PC-3 (cell line): Measurements from ENCODE around the gene PRXL2A. TPM values are rescaled to one million over a fixed set of nuclear protein-coding genes. Genes with fewer than 3 reads are reported as not detected.

Source experiments
- ATAC-seq: fragments of 200-7000 bp; cut with Tn5 transposase; 2 replicates; pipeline ENCODE4 v1.9.1; 2020; ENCODE audit warnings: mild to moderate bottlenecking, moderate library complexity
- BruUV-seq: library from RNA; stranded (reverse); fragments of 400-500 nt; replicated peaks from 2 replicates; lab custom pipeline; 2021; lab: Mats Ljungman, UMichigan
- CTCF ChIA-PET: fragments of 300-600 bp; sonication (Branson Sonifier 250); formaldehyde crosslinking; loops from one replicate; lab custom pipeline; 2022; ENCODE audit warnings: antibody characterized with exemption; lab: Charles Lee
- POLR2A ChIA-PET: fragments of 300-600 bp; sonication (Branson Sonifier 250); formaldehyde crosslinking; loops from one replicate; lab custom pipeline; 2022; ENCODE audit warnings: antibody characterized with exemption; ENCODE audit not compliant: unreplicated experiment; lab: Charles Lee
- DNase-seq: peaks from one replicate; pipeline ENCODE4 v3.0.0-alpha.2; 2015
- H2AFZ ChIP-seq: fragments of 300-600 bp; sonication (generic); 2 replicates; pipeline ENCODE4 v1.6.0; 2016; ENCODE audit warnings: antibody characterized with exemption, low read length
- H3F3A ChIP-seq: fragments of 300-600 bp; sonication (generic); one replicate; pipeline ENCODE4 v1.6.0; 2017; ENCODE audit warnings: antibody characterized with exemption, low read length, control low read depth, mild to moderate bottlenecking; ENCODE audit not compliant: unreplicated experiment
- H3K27ac ChIP-seq: fragments of 300-600 bp; sonication (generic); 2 replicates; pipeline ENCODE4 v1.5.1; 2016; ENCODE audit warnings: mild to moderate bottlenecking, low read length
- H3K27me3 ChIP-seq: fragments of 300-600 bp; sonication (generic); 2 replicates; pipeline ENCODE4 v1.6.1; 2016; ENCODE audit warnings: low read length, mixed read lengths
- H3K36me3 ChIP-seq: fragments of 300-600 bp; sonication (generic); 2 replicates; pipeline ENCODE4 v1.6.1; 2016; ENCODE audit warnings: low read depth, mixed run types, low read length, mixed read lengths
- H3K4me1 ChIP-seq: fragments of 300-600 bp; sonication (generic); 2 replicates; pipeline ENCODE4 v1.5.1; 2016; ENCODE audit warnings: low read length; ENCODE audit not compliant: insufficient read depth
- H3K4me2 ChIP-seq: fragments of 300-600 bp; sonication (generic); 2 replicates; pipeline ENCODE4 v1.6.0; 2016; ENCODE audit warnings: low read length
- H3K4me3 ChIP-seq: fragments of 300-600 bp; sonication (generic); 2 replicates; pipeline ENCODE4 v1.5.1; 2016; ENCODE audit warnings: mild to moderate bottlenecking, low read length, mixed read lengths
- H3K79me2 ChIP-seq: fragments of 300-600 bp; sonication (generic); 2 replicates; pipeline ENCODE4 v1.6.1; 2017; ENCODE audit warnings: low read length, mixed read lengths
- H3K9ac ChIP-seq: fragments of 300-600 bp; sonication (generic); 2 replicates; pipeline ENCODE4 v1.6.0; 2016; ENCODE audit warnings: mild to moderate bottlenecking, low read length
- H3K9me2 ChIP-seq: fragments of 300-600 bp; sonication (generic); replicated peaks from 2 replicates; pipeline ENCODE4 v1.6.1; 2016; ENCODE audit warnings: mixed run types, low read length, mixed read lengths
- H3K9me3 ChIP-seq: fragments of 300-600 bp; sonication (generic); 2 replicates; pipeline ENCODE4 v1.6.1; 2016; ENCODE audit warnings: low read length, mixed read lengths
- H4K20me1 ChIP-seq: fragments of 300-600 bp; sonication (generic); 2 replicates; pipeline ENCODE4 v1.6.1; 2016; ENCODE audit warnings: low read length, mixed read lengths
- EZH2 ChIP-seq: fragments of 300-600 bp; sonication (generic); IDR thresholded peaks from one replicate; pipeline ENCODE4 v1.6.1; 2017; ENCODE audit warnings: antibody characterized with exemption, mild to moderate bottlenecking, low read length; ENCODE audit not compliant: unreplicated experiment
- EZH2phosphoT487 ChIP-seq: fragments of 300-600 bp; sonication (generic); IDR thresholded peaks from 2 replicates; pipeline ENCODE4 v1.6.1; 2018; ENCODE audit warnings: mild to moderate bottlenecking, antibody characterized with exemption, low read length, borderline replicate concordance
- intact Hi-C: fragments of 100-400 bp; cut with micrococcal nuclease; formaldehyde crosslinking; loops from 2 replicates; pipeline ENCODE4 v1.9.0; 2023
- total RNA-seq: library from RNA; depleted of rRNA; stranded (reverse); fragments of >200 nt; gene quantifications from 2 replicates; pipeline ENCODE4 v1.2.3, GENCODE V29; 2014
- TF ChIP-seq, protein P1 (sequence below): fragments of 300-600 bp; sonication (generic); conservative IDR thresholded peaks from 2 replicates; pipeline ENCODE4 v1.5.1; 2017; ENCODE audit warnings: antibody characterized with exemption, low read depth, mild to moderate bottlenecking, low read length

PRXL2A gene
- total RNA-seq, 1 experiment from 2014 or later, result not detected

DNA sequence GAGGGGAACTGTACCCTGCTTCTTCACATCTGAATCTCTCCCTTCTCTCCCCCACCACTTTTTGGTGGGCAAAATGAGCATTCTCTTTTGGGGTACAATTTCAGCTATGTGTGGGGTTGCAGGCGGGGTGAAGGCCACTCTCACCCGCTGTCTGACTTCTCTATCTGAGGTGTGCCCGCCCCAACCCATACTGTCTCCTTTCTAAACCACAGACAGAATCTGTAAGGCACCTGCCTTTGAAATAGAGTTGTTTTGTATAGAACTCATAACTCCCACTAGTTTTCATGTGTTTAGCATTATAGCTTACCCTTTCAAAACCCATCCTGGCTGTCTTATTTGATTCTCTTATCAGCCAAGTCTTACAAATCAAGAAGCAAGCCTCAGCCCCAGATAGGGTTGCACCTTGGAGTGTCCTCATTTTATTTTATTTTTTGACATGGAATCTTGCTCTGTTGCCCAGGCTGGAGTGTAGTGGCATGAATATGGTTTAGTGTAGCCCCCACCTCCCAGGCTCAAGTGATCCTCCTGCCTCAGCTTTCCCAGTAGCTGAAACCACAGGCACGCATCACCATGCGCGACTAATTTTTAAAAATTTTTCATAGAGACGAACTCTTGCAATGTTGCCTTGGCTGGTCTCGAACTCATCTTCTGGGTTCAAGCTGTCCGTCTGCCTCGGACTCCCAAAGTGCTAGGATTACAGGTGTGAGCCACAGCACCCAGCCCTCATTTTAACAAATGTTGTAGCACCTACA is 57.7 kb downstream of the PRXL2A start:
- Histone ChIP-seq H4K20me1 (no peaks in the 10 kb centered on the region), H3K9ac (no peak overlapping the region), H3F3A (no peaks in the 10 kb centered on the region), H3K4me2 (no peak overlapping the region), H3K4me1 (no peaks in the 10 kb centered on the region), H3K27ac (no peak overlapping the region), H3K36me3 (no peaks in the 10 kb centered on the region), H3K9me2 (no peaks in the 10 kb centered on the region), H3K9me3 (no peaks in the 10 kb centered on the region), H3K4me3 (no peak overlapping the region), H3K79me2 (no peaks in the 10 kb centered on the region), H2AFZ (no peak overlapping the region), H3K27me3 (no peaks in the 10 kb centered on the region)
- DNase-seq, result no peak
- intact Hi-C loops, result no loop called here
- ChIA-PET POLR2A (no interaction called here), CTCF (no interaction called here)
- ATAC-seq, result no peak
- TF ChIP-seq, protein P1, sequence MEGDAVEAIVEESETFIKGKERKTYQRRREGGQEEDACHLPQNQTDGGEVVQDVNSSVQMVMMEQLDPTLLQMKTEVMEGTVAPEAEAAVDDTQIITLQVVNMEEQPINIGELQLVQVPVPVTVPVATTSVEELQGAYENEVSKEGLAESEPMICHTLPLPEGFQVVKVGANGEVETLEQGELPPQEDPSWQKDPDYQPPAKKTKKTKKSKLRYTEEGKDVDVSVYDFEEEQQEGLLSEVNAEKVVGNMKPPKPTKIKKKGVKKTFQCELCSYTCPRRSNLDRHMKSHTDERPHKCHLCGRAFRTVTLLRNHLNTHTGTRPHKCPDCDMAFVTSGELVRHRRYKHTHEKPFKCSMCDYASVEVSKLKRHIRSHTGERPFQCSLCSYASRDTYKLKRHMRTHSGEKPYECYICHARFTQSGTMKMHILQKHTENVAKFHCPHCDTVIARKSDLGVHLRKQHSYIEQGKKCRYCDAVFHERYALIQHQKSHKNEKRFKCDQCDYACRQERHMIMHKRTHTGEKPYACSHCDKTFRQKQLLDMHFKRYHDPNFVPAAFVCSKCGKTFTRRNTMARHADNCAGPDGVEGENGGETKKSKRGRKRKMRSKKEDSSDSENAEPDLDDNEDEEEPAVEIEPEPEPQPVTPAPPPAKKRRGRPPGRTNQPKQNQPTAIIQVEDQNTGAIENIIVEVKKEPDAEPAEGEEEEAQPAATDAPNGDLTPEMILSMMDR, result no peak
- TF ChIP-seq EZH2phosphoT487 (no peak), EZH2 (no peak)
- no TSS peak for BruUV-seq

DNA sequence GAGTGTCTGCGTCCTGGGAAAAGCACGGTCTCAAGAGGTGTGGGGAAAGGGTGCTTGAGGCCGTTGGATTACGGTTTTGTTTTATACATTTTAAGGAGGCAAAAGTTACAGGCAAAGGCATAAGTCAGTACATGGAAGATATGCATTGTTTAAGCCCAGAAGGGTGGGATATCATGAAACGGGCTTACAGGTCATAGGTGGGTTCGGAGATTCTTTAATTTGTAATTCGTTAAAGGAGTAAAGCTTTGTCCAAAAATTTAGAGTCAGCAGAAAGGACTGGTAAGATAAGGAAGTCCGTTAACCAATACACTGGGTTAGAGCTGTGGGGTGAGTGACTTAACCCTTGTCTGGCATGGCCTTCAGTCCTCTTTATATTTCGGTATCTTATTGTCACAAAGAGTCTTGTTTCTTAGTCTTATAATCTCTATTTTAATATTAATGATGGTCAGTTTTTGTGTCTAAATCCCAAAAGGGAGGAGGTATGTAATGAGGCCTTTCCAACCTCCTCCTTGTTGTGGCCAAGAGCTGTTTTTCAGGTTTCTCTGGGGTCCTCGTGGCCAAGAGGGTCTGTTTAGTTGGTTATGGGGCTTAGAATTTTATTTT is 58.5 kb downstream of the PRXL2A start:
- no peak overlapping the region for H3K9ac ChIP-seq
- ATAC-seq (no peak), DNase-seq (no peak)
- no peak overlapping the region for H3K27ac ChIP-seq
- TF ChIP-seq, protein P1, result no peak
- TF ChIP-seq EZH2 (no peak), EZH2phosphoT487 (no peak)
- H3K4me3 ChIP-seq, result no peak overlapping the region
- H3K4me2 ChIP-seq, result no peak overlapping the region
- H3K36me3 ChIP-seq, result no peaks in the 10 kb centered on the region
- CTCF ChIA-PET, result no interaction called here
- H4K20me1 ChIP-seq, result no peaks in the 10 kb centered on the region
- intact Hi-C loops, result no loop called here
- POLR2A ChIA-PET, result no interaction called here
- H3F3A ChIP-seq, result no peaks in the 10 kb centered on the region
- no peak overlapping the region for H2AFZ ChIP-seq
- H3K9me2 ChIP-seq, result no peaks in the 10 kb centered on the region
- H3K4me1 ChIP-seq, result no peaks in the 10 kb centered on the region
- no peaks in the 10 kb centered on the region for H3K9me3 ChIP-seq
- no peaks in the 10 kb centered on the region for H3K27me3 ChIP-seq
- BruUV-seq, result no TSS peak
- H3K79me2 ChIP-seq, result no peaks in the 10 kb centered on the region

GRCh38 chr10:80468002-80468401 is 59.7 kb downstream of the PRXL2A start:
- Histone ChIP-seq H3K79me2 (no peaks in the 10 kb centered on the region), H3K9me3 (no peaks in the 10 kb centered on the region), H3K27me3 (no peaks in the 10 kb centered on the region), H4K20me1 (no peaks in the 10 kb centered on the region), H3K9me2 (no peaks in the 10 kb centered on the region), H3K4me2 (no peak overlapping the region), H3K4me3 (no peak overlapping the region), H3K27ac (no peak overlapping the region), H3K4me1 (no peaks in the 10 kb centered on the region), H2AFZ (no peak overlapping the region), H3F3A (no peaks in the 10 kb centered on the region), H3K36me3 (no peaks in the 10 kb centered on the region), H3K9ac (no peak overlapping the region)
- no TSS peak for BruUV-seq
- TF ChIP-seq EZH2phosphoT487, result no peak
- no peak for TF ChIP-seq EZH2
- TF ChIP-seq, protein P1, result no peak
- DNase-seq (no peak), ATAC-seq (no peak)
- intact Hi-C loops, result no loop called here
- ChIA-PET POLR2A (no interaction called here), CTCF (no interaction called here)
